ENCODE results near the gene ALPK3. TPM values are rescaled to one million over a fixed set of nuclear protein-coding genes. Genes with fewer than 3 reads are reported as not detected.

ALPK3 gene
- total and polyA plus RNA-seq, 9 of the 15 experiments (the other 6 are each of a cell fraction or from before 2014, with no cell fraction given) = 0.04 to 1.0 (median 0.07) TPM; not detected in 2

DNA sequence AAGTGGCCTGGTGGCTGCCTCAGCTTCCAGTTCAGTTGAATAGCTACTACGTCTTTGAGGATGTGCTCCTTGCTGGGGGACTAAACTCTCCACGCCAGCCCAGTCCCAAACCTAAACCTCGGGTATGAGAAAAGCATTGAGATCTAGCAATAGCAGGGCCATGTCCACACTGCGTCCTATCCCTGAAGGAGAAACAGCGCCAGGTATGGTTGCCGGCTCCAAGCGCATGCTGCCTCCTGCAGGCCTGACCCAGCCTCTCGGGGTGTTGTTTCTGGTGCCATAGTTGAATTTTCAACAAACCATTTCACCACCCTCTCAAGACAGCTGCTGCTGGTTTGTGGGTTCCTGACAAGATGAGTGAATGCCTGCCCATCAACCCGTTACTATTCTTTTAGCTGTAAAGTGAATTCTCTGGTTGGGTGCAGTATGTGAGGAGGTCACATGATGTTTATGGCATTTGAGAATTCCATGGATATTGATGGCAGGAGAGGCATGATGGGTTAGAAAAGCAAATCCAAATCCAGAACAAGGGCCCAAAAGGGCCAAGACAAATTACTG, 54.4 kb downstream of the ALPK3 start (continued):
- TF ChIP-seq RAD21 (CRISPR knock-in tag; conservative IDR thresholded peaks at IDR 0.05 in 1 of 2, IDR thresholded peaks at IDR 0.05 in 1 of 2) (peak; percentile 34 to 65), SMC3 (conservative IDR thresholded peaks at IDR 0.05; ENCODE audit: insufficient read depth, low read depth, low read length) (peak; percentile 23; the same call in 1 of the 2 replicates), NR1H2 (CRISPR knock-in tag; IDR thresholded peaks at IDR 0.05) (no peak), DEAF1 (CRISPR knock-in tag; IDR thresholded peaks at IDR 0.05) (0 out of 2 replicates have a peak, but pooled peaks have one; percentile 12), CBFB (CRISPR knock-in tag; IDR thresholded peaks at IDR 0.05) (no peak), REST (IDR thresholded peaks at IDR 0.05; ENCODE audit: borderline replicate concordance) (peak; percentile 59; the same call in 1 of the 2 replicates), REST (CRISPR knock-in tag; IDR thresholded peaks at IDR 0.05; ENCODE audit: low read depth) (no peak)
- TF ChIP-seq, protein P1, sequence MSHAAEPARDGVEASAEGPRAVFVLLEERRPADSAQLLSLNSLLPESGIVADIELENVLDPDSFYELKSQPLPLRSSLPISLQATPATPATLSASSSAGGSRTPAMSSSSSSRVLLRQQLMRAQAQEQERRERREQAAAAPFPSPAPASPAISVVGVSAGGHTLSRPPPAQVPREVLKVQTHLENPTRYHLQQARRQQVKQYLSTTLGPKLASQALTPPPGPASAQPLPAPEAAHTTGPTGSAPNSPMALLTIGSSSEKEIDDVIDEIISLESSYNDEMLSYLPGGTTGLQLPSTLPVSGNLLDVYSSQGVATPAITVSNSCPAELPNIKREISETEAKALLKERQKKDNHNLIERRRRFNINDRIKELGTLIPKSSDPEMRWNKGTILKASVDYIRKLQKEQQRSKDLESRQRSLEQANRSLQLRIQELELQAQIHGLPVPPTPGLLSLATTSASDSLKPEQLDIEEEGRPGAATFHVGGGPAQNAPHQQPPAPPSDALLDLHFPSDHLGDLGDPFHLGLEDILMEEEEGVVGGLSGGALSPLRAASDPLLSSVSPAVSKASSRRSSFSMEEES (CRISPR knock-in tag; IDR thresholded peaks at IDR 0.05) = peak; percentile 47; the same call in 1 of the 2 replicates
- TF ChIP-seq, protein P2, sequence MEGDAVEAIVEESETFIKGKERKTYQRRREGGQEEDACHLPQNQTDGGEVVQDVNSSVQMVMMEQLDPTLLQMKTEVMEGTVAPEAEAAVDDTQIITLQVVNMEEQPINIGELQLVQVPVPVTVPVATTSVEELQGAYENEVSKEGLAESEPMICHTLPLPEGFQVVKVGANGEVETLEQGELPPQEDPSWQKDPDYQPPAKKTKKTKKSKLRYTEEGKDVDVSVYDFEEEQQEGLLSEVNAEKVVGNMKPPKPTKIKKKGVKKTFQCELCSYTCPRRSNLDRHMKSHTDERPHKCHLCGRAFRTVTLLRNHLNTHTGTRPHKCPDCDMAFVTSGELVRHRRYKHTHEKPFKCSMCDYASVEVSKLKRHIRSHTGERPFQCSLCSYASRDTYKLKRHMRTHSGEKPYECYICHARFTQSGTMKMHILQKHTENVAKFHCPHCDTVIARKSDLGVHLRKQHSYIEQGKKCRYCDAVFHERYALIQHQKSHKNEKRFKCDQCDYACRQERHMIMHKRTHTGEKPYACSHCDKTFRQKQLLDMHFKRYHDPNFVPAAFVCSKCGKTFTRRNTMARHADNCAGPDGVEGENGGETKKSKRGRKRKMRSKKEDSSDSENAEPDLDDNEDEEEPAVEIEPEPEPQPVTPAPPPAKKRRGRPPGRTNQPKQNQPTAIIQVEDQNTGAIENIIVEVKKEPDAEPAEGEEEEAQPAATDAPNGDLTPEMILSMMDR (IDR thresholded peaks at IDR 0.05 in 2 of 3, conservative IDR thresholded peaks at IDR 0.05 in 1 of 3; ENCODE audit: insufficient read depth in 2 of 3, low read depth in 1 of 3, low read length in 3 of 3) = peak; percentile 67 to 70 (median 70)

Measured in K562 (cell line).